Measurements from ENCODE around the gene HYAL2. TPM values are rescaled to one million over a fixed set of nuclear protein-coding genes. Genes with fewer than 3 reads are reported as not detected.

The HYAL2 gene
- total and polyA plus RNA-seq, 7 donors = 20.6 to 61.7 (median 27.2) TPM

- 74 to 85% (median 75%) methylated on average over 8 of the region's 8 CpGs for WGBS, 3 donors
- DNase-seq = no peak
- TF ChIP-seq CTCF (IDR thresholded peaks at IDR 0.05) = no peak
- H3K27me3 ChIP-seq (ENCODE audit: insufficient read depth in 3 of 3, low read length in 2 of 3) = peaks cover 0 to 1% (median 0%) of the 10 kb centered on the region in 3 donors
- H3K36me3 ChIP-seq (ENCODE audit: insufficient read depth in 1 of 2, low read depth in 1 of 2) = no peaks in the 10 kb centered on the region
- no peaks in the 10 kb centered on the region for H3K9me3 ChIP-seq
- H3K4me3 ChIP-seq = peak overlapping the region; percentile 60
- H3K27ac ChIP-seq = peak overlapping the region; percentile 79
- intact Hi-C loops (cut with DNase I) = no loop called here
- H3K4me1 ChIP-seq = peaks cover 18% of the 10 kb centered on the region
- ATAC-seq = peak; percentile 16 to 42 (median 40)
These were observed 43.1 kb downstream of the HYAL2 start for GRCh38 chr3:50279255-50280016.

- H3K27ac ChIP-seq = peak within 1 kb of the TSS; percentile 79
- intact Hi-C loops (cut with DNase I) = no loop called here
- H3K36me3 ChIP-seq (ENCODE audit: insufficient read depth in 1 of 2, low read depth in 1 of 2) = no peaks in the 10 kb centered on the region
- H3K9me3 ChIP-seq = no peaks in the 10 kb centered on the region
- peaks cover 0 to 1% (median 0%) of the 10 kb centered on the region in 3 donors for H3K27me3 ChIP-seq (ENCODE audit: insufficient read depth in 3 of 3, low read length in 2 of 3)
- TF ChIP-seq CTCF (IDR thresholded peaks at IDR 0.05) = no peak
- whole genome bisulfite sequencing, 3 donors = 17 to 39% (median 21%) methylated on average over 2 of the region's 2 CpGs
- H3K4me1 ChIP-seq = peaks cover 18% of the 10 kb centered on the region
- ATAC-seq (peak; percentile 89 to 94 (median 92)), DNase-seq (peak; percentile 65 to 87)
- H3K4me3 ChIP-seq = peak within 1 kb of the TSS; percentile 60
These were observed 43.7 kb downstream of the HYAL2 start, which contains the start of gene LSMEM2 for GRCh38 chr3:50278880-50279224. LSMEM2 (plus strand) TSS chr3:50279087; CDS start chr3:50279114, 27 bp downstream.

GRCh38 chr3:50278123-50278879 lies 44.2 kb downstream of the HYAL2 start:
- Histone ChIP-seq H3K27me3 (ENCODE audit: insufficient read depth in 3 of 3, low read length in 2 of 3) (peaks cover 0 to 1% (median 0%) of the 10 kb centered on the region in 3 donors), H3K27ac (peak overlapping the region; percentile 79), H3K36me3 (ENCODE audit: insufficient read depth in 1 of 2, low read depth in 1 of 2) (no peaks in the 10 kb centered on the region), H3K4me3 (peak overlapping the region; percentile 60), H3K4me1 (peaks cover 20% of the 10 kb centered on the region), H3K9me3 (no peaks in the 10 kb centered on the region)
- intact Hi-C loops (cut with DNase I) = no loop called here
- no peak for TF ChIP-seq CTCF (IDR thresholded peaks at IDR 0.05)
- 73 to 78% (median 75%) methylated on average over 4 of the region's 4 CpGs for WGBS, 3 donors
- DNase-seq (no peak), ATAC-seq (peak in 3 of 4 donors; percentile 17 to 37 (median 25))

- Histone ChIP-seq H3K9me3 (no peaks in the 10 kb centered on the region), H3K4me1 (peaks cover 24% of the 10 kb centered on the region), H3K27me3 (ENCODE audit: insufficient read depth in 3 of 3, low read length in 2 of 3) (peaks cover 0 to 1% (median 0%) of the 10 kb centered on the region in 3 donors), H3K27ac (no peak overlapping the region), H3K36me3 (ENCODE audit: insufficient read depth in 1 of 2, low read depth in 1 of 2) (no peaks in the 10 kb centered on the region), H3K4me3 (no peak overlapping the region)
- DNase-seq (no peak), ATAC-seq (no peak)
- intact Hi-C loops (cut with DNase I) = no loop called here
- no peak for TF ChIP-seq CTCF (IDR thresholded peaks at IDR 0.05)
- WGBS, 3 donors = 85 to 87% (median 87%) methylated on average over 15 to 17 of the region's 17 CpGs
These were observed 45.8 kb downstream of the HYAL2 start for GRCh38 chr3:50276762-50277101.

Data from psoas muscle (tissue), 8 donors.